Peyer's patch (tissue), 4 donors: ENCODE data around the gene ANKRD35.

Experiments used
- POLR2A ChIP-seq, 2 donors: fragments of 450-650 bp; IDR thresholded peaks; one replicate each; pipeline ENCODE4 v1.5.1; 2017; ENCODE audit warnings: antibody characterized with exemption in 2 of 2, mild to moderate bottlenecking in 2 of 2, moderate library complexity in 2 of 2
- TF ChIP-seq, protein P1 (sequence below), 6 experiments: fragments of 450-650 bp in 4 of 6; fragments of 200-600 bp in 2 of 6; sonication (generic) in 1 of 6; IDR thresholded peaks; one replicate each; pipeline ENCODE4 v1.5.1; 2017 to 2019; ENCODE audit warnings: antibody characterized with exemption in 6 of 6, mild to moderate bottlenecking in 3 of 6, moderate library complexity in 1 of 6

DNA sequence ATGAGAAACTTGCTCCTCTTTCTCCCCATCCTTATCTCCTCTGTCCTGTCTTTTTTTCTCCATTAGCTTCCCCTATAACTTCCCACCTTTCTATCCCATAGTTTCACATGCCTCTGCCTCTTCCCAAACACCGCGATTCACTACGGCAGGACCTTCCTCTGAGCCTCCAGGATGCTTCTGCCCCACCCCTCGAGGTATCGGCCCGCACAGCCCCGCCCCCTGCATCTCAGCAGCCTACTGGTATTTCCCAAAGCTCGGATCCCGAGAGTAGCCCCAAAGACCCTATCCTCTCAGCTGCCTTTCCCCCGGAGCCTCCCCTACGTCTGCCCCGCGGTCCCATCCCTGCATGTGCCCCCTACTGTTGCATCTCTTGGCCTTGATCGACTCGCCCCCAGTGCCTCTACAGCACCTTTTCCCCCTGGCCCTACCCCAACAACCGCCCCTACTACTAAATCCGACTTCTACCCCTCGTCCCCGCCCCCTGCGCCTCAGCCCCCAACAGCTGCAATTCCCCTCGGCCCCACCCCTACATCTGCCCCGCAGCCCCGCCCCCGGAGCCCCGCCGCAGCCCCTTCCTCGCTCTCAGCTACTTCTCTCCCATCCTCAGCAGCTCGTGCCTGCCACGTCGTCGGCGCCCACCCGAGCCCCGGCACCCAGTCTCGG, 27.3 kb downstream of the ANKRD35 start:
- TF ChIP-seq, protein P1, sequence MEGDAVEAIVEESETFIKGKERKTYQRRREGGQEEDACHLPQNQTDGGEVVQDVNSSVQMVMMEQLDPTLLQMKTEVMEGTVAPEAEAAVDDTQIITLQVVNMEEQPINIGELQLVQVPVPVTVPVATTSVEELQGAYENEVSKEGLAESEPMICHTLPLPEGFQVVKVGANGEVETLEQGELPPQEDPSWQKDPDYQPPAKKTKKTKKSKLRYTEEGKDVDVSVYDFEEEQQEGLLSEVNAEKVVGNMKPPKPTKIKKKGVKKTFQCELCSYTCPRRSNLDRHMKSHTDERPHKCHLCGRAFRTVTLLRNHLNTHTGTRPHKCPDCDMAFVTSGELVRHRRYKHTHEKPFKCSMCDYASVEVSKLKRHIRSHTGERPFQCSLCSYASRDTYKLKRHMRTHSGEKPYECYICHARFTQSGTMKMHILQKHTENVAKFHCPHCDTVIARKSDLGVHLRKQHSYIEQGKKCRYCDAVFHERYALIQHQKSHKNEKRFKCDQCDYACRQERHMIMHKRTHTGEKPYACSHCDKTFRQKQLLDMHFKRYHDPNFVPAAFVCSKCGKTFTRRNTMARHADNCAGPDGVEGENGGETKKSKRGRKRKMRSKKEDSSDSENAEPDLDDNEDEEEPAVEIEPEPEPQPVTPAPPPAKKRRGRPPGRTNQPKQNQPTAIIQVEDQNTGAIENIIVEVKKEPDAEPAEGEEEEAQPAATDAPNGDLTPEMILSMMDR (IDR thresholded peaks at IDR 0.05), result no peak
- no peak for TF ChIP-seq POLR2A (IDR thresholded peaks at IDR 0.05)
